ENCODE data around the gene ADAM22. TPM values are rescaled to one million over a fixed set of nuclear protein-coding genes. Genes with fewer than 3 reads are reported as not detected.

The ADAM22 gene
- total RNA-seq, 1 donor from 2014 or later = 1.4 TPM

GRCh38 chr7:87982116-87982515 is 48.1 kb downstream of the ADAM22 start:
- TF ChIP-seq, protein P1, sequence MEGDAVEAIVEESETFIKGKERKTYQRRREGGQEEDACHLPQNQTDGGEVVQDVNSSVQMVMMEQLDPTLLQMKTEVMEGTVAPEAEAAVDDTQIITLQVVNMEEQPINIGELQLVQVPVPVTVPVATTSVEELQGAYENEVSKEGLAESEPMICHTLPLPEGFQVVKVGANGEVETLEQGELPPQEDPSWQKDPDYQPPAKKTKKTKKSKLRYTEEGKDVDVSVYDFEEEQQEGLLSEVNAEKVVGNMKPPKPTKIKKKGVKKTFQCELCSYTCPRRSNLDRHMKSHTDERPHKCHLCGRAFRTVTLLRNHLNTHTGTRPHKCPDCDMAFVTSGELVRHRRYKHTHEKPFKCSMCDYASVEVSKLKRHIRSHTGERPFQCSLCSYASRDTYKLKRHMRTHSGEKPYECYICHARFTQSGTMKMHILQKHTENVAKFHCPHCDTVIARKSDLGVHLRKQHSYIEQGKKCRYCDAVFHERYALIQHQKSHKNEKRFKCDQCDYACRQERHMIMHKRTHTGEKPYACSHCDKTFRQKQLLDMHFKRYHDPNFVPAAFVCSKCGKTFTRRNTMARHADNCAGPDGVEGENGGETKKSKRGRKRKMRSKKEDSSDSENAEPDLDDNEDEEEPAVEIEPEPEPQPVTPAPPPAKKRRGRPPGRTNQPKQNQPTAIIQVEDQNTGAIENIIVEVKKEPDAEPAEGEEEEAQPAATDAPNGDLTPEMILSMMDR (IDR thresholded peaks at IDR 0.05; ENCODE audit: insufficient read depth, low read length, poor library complexity, severe bottlenecking) = no peak

DNA sequence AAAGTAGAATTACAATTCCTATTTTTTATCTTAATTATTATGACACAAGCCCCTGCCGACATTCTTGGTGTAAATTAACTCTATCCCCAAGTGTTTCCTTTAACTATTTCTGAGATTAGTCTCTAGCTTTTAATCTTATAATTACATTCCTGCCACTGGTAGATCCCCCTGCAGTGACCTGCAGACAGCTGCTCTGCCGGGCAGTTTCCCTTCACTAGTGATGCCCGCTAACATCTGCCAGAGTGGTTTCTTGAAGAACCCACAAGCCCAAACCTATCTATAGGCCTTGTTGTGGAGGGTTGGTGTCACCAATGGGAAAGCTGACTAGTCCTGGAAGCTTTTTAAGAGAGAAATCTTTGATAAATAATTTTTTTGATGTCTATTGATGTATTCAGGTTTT is 50.0 kb downstream of the ADAM22 start:
- no peak overlapping the region for H3K4me3 ChIP-seq (ENCODE audit: low read depth, low read length)
- TF ChIP-seq, protein P1 (IDR thresholded peaks at IDR 0.05; ENCODE audit: insufficient read depth, low read length, poor library complexity, severe bottlenecking) = no peak
- no peak for DNase-seq (ENCODE audit: low read depth)
- no peaks in the 10 kb centered on the region for H3K36me3 ChIP-seq (ENCODE audit: control insufficient read depth, insufficient read depth, low read length)
- H3K27me3 ChIP-seq (ENCODE audit: control insufficient read depth, insufficient read depth, low read length) = no peaks in the 10 kb centered on the region

More at GRCh38 chr7:87982116-87982515, 48.1 kb downstream of the ADAM22 start:
- H3K36me3 ChIP-seq (ENCODE audit: control insufficient read depth, insufficient read depth, low read length) = no peaks in the 10 kb centered on the region
- DNase-seq (ENCODE audit: low read depth) = no peak
- H3K27me3 ChIP-seq (ENCODE audit: control insufficient read depth, insufficient read depth, low read length) = no peaks in the 10 kb centered on the region
- H3K4me3 ChIP-seq (ENCODE audit: low read depth, low read length) = no peak overlapping the region

GRCh38 chr7:87993269-87993668 is 59.2 kb downstream of the ADAM22 start:
- H3K36me3 ChIP-seq (ENCODE audit: control insufficient read depth, insufficient read depth, low read length) = no peaks in the 10 kb centered on the region
- H3K4me3 ChIP-seq (ENCODE audit: low read depth, low read length) = no peak overlapping the region
- H3K27me3 ChIP-seq (ENCODE audit: control insufficient read depth, insufficient read depth, low read length) = no peaks in the 10 kb centered on the region
- TF ChIP-seq, protein P1 (IDR thresholded peaks at IDR 0.05; ENCODE audit: insufficient read depth, low read length, poor library complexity, severe bottlenecking) = no peak
- no peak for DNase-seq (ENCODE audit: low read depth)

DNA sequence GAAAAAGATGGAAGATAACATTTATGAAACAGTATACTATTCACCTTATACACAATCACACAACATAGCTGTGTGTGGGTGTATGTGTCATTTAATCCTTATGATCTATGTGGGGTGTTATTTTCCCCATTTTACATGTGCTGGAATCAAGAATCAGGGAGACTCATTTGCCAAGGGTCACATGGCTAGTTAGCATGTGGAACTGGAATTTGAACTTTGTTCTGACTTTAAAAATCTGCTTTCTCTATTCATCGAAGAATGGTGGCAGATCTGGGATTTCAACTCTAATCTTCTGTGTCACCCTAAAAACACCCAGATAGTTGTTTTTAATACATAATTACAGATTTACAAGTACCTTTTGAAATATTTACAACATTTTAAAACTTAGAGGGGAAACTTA is 65.2 kb downstream of the ADAM22 start:
- DNase-seq (ENCODE audit: low read depth) = no peak
- Histone ChIP-seq H3K36me3 (ENCODE audit: control insufficient read depth, insufficient read depth, low read length) (no peaks in the 10 kb centered on the region), H3K4me3 (ENCODE audit: low read depth, low read length) (no peak overlapping the region), H3K27me3 (ENCODE audit: control insufficient read depth, insufficient read depth, low read length) (no peaks in the 10 kb centered on the region)
- TF ChIP-seq, protein P1 (IDR thresholded peaks at IDR 0.05; ENCODE audit: insufficient read depth, low read length, poor library complexity, severe bottlenecking) = no peak

- no peaks in the 10 kb centered on the region for H3K36me3 ChIP-seq (ENCODE audit: control insufficient read depth, insufficient read depth, low read length)
- DNase-seq (ENCODE audit: low read depth) = no peak
- H3K4me3 ChIP-seq (ENCODE audit: low read depth, low read length) = no peak overlapping the region
- TF ChIP-seq, protein P1 (IDR thresholded peaks at IDR 0.05; ENCODE audit: insufficient read depth, low read length, poor library complexity, severe bottlenecking) = no peak
- no peaks in the 10 kb centered on the region for H3K27me3 ChIP-seq (ENCODE audit: control insufficient read depth, insufficient read depth, low read length)
These were observed 67.9 kb downstream of the ADAM22 start for GRCh38 chr7:88001744-88002530.

- H3K36me3 ChIP-seq (ENCODE audit: control insufficient read depth, insufficient read depth, low read length) = no peaks in the 10 kb centered on the region
- TF ChIP-seq, protein P1 (IDR thresholded peaks at IDR 0.05; ENCODE audit: insufficient read depth, low read length, poor library complexity, severe bottlenecking) = no peak
- no peak overlapping the region for H3K4me3 ChIP-seq (ENCODE audit: low read depth, low read length)
- H3K27me3 ChIP-seq (ENCODE audit: control insufficient read depth, insufficient read depth, low read length) = no peaks in the 10 kb centered on the region
- no peak for DNase-seq (ENCODE audit: low read depth)
These were observed 68.6 kb downstream of the ADAM22 start for GRCh38 chr7:88002617-88003016.

All from kidney epithelial cell (primary cell).